Measurements from ENCODE around the gene ASTL. TPM values are rescaled to one million over a fixed set of nuclear protein-coding genes. Genes with fewer than 3 reads are reported as not detected.

ASTL gene
- not detected in 2 replicates for total RNA-seq (2014; rRNA removed; shearing (Covaris generic))
- polyA plus RNA-seq (2015; cell fraction: cytosol; rRNA removed): not detected in 2 replicates
- not detected in 2 replicates for polyA plus RNA-seq (2015; cell fraction: nucleus; rRNA removed)

DNA sequence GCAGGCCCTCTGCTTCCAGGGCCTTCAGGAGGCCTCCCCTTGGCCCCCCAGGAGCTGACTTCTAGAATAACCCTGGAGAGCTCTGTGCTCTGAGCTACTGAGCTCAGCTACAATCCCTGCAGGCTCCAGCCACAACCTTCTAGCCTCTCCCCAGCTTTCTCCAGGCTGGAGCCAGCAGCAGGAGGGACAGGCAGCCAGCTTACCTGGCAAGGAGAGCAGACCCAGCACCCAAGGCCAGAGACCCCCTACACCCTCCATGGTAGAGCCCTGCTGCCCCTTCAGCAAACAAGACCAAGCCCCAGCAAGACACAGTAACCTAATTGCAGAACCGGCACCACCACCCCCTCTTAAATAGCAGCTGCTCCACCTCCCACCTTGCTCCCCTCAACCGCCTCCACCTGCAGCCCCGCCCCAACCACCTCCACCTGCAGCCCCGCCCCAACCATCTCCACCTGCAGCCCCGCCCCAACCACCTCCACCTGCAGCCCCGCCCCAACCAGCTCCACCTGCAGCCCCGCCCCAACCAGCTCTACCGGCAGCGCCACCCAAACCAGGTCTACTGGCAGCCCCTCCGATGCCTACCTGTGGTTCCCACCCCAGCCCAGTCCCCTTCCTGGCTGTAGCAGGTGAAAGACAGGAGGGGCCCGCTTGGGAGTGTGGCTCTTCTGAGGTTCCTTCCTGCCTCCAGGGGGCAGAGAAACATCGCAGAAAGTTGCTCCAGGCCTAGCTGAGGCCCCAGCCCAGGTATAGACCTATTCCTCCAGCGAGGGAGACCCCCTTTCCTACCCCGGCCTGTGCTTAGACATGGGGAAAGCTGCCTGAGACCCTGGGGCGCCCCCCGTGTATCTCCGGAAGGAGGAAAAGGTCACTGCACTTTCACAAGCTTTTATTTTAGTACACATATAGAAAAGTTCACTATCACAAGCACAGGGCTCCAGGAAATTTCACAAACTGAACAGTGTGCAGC is at the start of gene ASTL:
ASTL (minus strand) TSS at position 324 of the 967 bp plus-strand sequence; CDS start at position 258, 66 bp downstream.
- DNase-seq (ENCODE audit: low read depth, low spot score): peak; percentile 55
- in situ Hi-C loops (cut with HindIII; ENCODE audit: low pct_unique_long_range_greater_than_20kb, low sequenced_read_pairs): no loop called here

DNA sequence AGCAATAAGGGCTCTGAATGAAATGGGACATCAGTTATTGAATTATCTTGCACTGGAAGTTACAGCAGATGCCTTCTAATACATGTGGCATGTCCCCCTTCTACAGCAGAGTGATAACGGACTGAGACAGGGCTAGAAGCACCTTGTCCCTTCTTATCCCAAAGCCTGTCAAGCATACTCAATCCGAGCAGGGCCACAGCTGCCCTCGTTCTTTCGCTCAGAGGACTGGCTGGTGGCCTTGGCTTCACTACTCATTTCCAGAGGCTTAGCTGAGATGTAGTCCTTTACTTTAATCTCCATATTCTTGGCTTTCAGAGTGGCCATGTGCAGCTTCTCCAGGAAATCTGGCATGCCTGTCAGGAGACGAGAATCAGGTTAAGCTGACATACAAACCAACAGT is 48.3 kb upstream of the ASTL start:
- no peak for DNase-seq (ENCODE audit: low read depth, low spot score)
- in situ Hi-C loops (cut with HindIII; ENCODE audit: low pct_unique_long_range_greater_than_20kb, low sequenced_read_pairs): no loop called here

DNA sequence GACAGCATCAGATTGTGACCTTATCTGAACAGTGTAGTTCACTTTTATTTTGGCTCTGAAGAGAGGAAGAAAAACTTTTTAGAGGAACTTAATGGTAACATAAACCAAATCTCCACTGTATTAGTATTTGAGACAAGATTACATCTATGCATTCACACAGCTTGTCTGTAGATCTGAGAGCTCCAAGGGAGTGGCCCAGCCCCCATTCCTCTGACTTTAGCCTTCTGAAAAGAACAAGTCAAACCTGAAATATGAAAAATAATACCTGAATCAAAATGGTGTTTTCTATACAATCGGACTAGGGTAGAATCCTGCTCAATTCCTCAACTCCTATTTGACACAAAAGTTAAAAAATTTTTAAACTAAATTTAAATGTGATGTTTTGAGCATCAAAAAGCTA is 47.2 kb upstream of the ASTL start:
- in situ Hi-C loops (cut with HindIII; ENCODE audit: low pct_unique_long_range_greater_than_20kb, low sequenced_read_pairs): no loop called here
- DNase-seq (ENCODE audit: low read depth, low spot score): no peak

DNA sequence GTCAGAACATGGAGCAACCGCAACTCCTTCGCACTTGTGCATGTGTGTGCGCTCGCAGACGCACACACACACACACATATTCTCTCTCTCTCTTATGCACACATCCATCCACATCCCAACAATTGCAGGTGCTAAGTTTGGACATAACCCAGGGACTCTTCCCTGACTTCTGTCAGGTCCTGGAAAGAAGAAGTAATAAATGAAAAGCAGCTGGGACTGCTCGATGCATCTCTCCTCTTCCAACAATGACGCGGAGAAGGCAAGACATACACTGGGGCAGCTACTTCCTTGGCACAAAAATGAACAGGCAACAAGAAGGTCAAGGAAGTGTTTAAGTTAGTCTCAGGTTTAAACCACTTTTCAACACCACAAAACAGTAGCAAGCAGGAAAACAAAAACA is 46.7 kb upstream of the ASTL start:
- in situ Hi-C loops (cut with HindIII; ENCODE audit: low pct_unique_long_range_greater_than_20kb, low sequenced_read_pairs): no loop called here
- no peak for DNase-seq (ENCODE audit: low read depth, low spot score)

DNA sequence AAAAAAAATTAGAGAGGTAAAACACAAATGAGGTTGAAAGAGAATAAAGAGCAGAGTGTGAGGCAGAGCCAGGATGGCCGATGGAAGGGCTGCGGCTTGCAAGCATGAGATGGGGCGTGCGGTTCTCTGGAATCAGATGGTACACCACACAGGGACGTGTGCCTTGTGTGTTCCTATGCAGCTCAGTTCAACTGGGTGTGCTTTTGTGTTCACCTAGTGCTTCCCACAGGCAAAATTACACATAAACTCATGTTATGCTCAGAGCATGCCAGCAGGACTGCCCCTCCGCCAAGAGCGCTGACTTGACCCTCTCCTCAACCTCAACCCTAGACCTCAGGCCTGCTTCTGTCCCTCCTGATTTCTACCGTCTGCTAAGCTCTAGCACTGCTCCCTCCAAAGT is 45.9 kb upstream of the ASTL start:
- no peak for DNase-seq (ENCODE audit: low read depth, low spot score)
- in situ Hi-C loops (cut with HindIII; ENCODE audit: low pct_unique_long_range_greater_than_20kb, low sequenced_read_pairs): no loop called here

DNA sequence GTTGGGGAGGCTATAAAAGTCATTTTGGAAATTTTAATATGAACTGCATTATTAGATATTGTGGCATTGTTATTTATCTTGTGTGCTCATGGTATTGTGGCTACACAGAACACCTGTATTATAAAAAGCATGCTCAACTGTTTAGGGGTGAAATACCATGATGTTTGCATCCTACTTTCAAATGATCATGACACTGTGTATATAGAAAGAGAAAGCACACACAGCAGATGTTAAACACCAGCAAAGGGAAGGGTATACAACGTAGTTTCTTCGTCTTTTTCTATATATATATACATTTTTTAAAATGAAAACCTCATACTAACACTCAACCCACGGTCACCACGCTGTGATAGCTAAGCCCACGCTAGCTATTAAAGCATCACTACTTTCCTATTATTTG is 43.2 kb upstream of the ASTL start:
- in situ Hi-C loops (cut with HindIII; ENCODE audit: low pct_unique_long_range_greater_than_20kb, low sequenced_read_pairs): no loop called here
- no peak for DNase-seq (ENCODE audit: low read depth, low spot score)

DNA sequence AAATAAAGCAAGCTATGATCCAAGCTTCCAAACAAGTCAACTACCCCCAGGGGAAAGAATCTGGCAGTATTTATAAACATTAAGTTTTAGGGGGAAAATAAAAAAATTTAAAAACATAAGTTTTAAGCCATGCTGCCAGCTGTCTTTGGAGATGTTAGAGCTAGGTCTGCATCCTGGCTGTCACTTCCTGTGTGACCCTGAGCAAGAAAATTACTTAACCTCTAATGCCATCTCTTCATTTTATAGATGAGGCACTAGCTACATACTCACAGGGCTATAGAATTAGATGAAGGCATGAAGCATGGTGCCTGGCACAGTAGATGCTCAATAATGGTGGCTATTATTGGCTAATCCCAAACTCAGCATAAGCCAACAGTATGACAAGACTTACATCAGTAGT is 42.2 kb upstream of the ASTL start:
- no peak for DNase-seq (ENCODE audit: low read depth, low spot score)

DNA sequence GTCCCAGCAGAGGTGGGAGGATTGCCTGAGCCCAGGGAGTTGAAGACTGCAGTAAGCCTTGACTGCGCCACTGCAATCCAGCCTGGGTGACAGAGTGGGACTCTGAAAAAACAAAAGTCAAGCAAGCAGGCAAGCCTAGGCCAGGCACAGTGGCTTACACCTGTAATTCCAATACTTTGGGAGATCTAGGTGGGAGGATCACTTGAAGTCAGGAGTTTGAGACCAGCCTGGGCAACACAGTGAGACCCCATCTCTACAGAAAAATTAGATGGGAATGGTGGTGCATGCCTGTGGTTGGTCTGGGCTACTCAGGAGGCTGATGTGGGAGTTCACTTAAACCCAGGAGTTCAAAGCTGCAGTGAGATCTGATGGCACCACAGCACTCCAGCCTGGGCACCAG is 41.7 kb upstream of the ASTL start:
- in situ Hi-C loops (cut with HindIII; ENCODE audit: low pct_unique_long_range_greater_than_20kb, low sequenced_read_pairs): no loop called here

More for the DNA sequence above, 42.2 kb upstream of the ASTL start:
- in situ Hi-C loops (cut with HindIII; ENCODE audit: low pct_unique_long_range_greater_than_20kb, low sequenced_read_pairs): no loop called here

DNA sequence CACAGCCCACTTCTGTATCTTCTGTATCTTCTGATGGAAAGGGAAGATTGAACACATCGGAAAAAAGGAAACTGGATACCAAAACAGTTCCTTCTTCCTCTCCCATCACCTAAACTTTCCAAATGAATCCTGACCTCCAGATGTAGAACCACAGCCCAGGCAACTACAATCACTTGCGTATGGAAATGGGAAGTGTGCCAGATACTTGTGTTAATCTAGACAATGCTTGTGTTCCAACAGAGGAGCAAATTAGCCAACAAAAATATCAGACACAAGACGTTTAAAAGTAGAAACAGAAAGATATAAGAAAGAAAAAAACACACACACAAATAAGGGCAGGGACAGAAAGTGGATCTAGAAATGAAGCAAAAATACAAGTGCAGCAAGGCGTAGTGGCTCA is 38.4 kb upstream of the ASTL start:
- in situ Hi-C loops (cut with HindIII; ENCODE audit: low pct_unique_long_range_greater_than_20kb, low sequenced_read_pairs): no loop called here
- DNase-seq (ENCODE audit: low read depth, low spot score): no peak

More for the DNA sequence above, 41.7 kb upstream of the ASTL start:
- DNase-seq (ENCODE audit: low read depth, low spot score): no peak

DNA sequence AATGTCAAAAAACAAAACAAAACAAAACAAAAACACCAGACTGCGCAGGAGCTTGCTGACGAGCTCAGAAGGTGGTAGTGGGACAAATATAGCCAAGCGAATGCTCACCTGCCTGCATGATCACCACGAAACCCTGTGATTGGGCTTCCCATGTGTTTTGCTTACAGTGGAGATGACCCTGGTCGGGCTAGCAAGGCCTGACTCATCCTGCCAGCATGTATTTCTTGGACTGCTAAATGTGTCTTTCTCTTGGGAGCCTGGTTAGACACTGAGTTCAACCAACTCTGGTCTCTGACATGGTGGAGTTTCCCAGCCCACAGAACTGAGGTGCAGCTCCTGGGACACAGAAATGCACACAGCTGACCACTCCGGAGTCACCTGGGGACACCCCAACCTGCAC is 37.6 kb upstream of the ASTL start:
- DNase-seq (ENCODE audit: low read depth, low spot score): no peak
- in situ Hi-C loops (cut with HindIII; ENCODE audit: low pct_unique_long_range_greater_than_20kb, low sequenced_read_pairs): no loop called here

DNA sequence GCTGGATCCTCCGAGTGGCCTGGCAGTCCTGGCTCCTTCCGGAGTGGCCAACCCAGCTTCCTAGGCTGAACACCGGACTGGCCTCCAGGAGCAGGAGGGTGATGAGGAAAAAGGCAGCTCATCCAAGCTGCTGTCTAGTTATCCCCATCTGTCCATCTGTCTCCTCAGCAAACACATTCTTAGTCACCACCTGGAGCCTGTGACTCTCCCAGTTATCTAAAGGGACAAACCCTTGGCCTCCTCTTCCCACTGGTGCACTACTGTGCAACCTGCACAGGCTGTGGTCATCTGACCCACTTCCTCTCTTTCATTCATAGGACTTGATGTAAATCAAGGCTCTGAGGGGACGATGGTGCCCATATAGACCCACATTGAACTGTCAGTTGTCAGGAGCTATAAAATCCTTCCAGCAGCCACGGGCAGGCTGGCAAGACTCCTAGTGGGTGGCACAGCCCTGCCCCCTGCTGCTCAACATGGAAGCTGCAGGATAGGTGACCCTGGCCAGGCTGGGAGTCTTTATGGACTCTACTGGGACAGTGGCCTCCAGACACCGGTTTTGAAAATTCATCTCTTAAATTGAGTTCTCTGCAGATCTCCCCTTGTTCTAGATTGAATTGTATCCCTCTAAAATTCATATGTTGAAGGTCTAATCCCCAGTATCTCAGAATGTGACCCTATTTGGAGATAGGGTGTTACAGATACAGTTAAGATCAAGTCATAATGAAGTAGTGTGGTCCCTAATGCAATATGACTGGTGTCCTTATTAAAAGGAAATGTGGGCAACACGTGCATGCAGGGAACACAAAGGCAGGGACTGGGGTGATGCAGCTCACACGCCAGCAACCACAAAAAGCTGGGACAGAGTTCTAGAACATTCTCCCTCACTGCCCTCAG is 36.2 kb upstream of the ASTL start:
- in situ Hi-C loops (cut with HindIII; ENCODE audit: low pct_unique_long_range_greater_than_20kb, low sequenced_read_pairs): no loop called here
- peak; percentile 73 for DNase-seq (ENCODE audit: low read depth, low spot score)

DNA sequence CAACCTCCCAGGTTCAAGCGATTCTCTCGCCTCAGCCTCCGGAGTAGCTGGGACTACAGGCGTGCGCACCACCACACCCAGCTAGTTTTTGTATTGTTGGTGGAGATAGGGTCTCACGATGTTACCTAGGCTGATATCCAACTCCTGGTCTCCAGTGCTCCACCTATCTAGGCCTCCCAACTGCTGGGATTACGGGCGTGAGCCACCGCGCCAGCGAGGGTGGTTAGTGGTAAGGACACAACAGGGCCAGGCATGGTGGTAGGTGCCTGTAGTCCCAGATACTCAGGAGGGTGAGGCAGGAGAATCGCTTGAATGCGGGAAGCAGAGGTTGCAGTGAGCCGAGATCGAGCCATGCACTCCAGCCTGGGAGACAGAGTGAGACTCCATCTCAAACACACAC is 33.5 kb upstream of the ASTL start:
- in situ Hi-C loops (cut with HindIII; ENCODE audit: low pct_unique_long_range_greater_than_20kb, low sequenced_read_pairs): no loop called here
- DNase-seq (ENCODE audit: low read depth, low spot score): no peak

DNA sequence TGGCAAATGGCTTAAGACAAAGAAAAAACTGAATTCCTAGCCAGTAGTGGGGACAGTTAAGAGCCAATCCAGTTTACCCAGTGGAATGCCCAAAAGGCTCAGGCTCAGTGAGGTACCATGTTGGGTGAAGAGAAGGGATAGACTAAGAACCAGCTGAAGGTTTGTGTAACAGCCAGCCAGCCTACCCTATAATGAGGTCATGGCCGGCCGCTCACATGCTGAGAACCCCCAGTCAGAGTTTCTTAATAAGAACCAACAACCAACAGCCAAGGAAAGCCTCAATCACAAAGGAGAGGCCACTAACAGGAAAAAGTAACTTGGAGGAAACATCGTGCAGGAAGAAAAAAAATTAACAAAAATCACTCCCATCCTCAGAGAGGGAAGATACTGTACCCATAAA is 32.3 kb upstream of the ASTL start:
- in situ Hi-C loops (cut with HindIII; ENCODE audit: low pct_unique_long_range_greater_than_20kb, low sequenced_read_pairs): no loop called here
- no peak for DNase-seq (ENCODE audit: low read depth, low spot score)

DNA sequence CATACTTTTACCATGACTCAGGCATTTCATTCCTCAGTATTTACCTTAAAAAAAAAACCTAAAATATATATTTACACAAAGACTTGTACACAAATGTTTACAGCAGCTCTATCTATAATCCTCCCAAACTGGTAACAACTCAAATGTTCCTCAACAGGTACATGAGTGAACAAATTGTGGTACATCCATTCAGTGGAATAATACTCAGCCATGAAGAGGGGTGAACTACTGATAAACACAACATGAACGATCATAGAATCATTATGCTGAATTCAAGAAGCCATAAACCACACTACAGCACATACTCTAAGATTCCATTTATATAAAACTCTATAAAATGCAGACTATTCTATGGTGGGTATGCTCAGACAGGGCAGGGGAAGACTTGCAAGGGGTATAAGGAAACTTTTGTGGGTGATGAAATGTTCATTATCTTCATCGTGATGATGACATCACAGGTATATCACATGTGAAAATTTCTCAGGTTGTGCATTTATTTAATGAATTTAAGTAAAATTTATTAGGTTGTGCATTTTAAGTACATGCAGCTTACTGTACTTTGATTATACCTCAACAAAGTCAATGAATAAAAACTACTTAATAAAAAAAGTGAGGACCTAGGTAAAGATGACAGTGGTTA is 31.7 kb upstream of the ASTL start:
- DNase-seq (ENCODE audit: low read depth, low spot score): no peak
- in situ Hi-C loops (cut with HindIII; ENCODE audit: low pct_unique_long_range_greater_than_20kb, low sequenced_read_pairs): no loop called here

DNA sequence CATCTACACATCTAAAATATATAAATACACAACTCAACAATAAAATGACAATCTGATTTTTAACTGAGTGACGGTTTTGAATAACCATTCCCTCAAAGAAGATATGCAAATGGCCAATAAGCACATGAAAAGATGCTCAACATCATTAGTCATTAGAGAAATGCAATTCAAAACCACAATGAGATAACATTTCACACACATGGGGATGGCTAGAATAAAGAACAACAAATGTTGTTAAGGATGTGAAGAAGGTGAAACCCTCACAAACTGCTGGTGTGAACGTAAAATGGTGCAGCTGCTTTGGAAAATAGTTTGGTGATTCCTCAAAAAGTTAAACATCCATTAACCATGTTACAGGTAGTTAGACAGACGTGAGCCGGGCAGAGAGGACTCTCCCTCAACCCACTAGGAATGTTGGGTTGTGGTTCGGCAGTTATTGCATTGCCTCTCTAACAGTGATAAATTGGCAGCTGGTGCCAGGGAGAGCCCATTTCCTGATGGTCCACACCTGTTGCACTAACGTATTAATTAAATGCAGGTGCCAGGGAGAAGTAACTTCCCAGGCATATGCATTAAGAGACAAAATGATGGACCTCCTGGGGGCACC is 29.2 kb upstream of the ASTL start:
- no peak for DNase-seq (ENCODE audit: low read depth, low spot score)
- in situ Hi-C loops (cut with HindIII; ENCODE audit: low pct_unique_long_range_greater_than_20kb, low sequenced_read_pairs): no loop called here

DNA sequence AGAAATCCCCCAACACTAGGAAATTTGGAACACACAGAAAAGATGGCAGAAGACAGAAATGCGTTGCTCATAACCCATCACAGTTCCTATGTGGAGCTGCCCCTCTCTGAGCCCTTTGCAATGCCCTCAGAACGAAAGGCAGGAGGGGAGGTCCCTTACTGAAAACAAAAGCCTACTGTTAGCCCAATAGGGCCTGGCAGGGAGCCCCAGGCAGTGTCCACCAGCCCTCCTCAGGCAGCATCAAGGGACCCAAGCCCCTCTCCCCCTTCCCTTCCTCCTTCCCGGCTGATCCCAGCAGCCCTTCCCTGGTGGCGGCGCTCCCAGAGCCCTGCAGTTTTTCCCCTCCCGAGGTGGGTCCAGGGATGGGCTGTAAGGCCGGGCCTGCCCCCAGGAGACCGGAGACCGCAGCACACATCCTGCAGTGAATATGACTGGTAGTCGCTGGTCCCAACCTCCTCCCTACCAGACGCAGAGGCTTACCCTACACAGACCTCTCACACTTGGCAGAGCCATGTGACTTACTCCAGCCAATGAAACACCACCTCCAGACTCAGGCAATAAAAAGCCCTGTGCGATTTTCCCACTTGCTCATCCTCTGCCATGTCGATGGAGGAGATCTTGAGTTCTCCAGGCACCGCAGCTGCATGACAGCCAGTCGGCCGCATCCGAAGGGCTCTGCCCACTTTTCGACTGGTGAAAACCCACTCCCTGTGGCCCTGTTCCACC is 26.3 kb upstream of the ASTL start:
- in situ Hi-C loops (cut with HindIII; ENCODE audit: low pct_unique_long_range_greater_than_20kb, low sequenced_read_pairs): no loop called here
- peak; percentile 45 for DNase-seq (ENCODE audit: low read depth, low spot score)
